SH-SY5Y (cell line): ENCODE measurements around the gene METTL16.

ENCODE experiments used
- GATA2 ChIP-seq: IDR thresholded peaks from 2 replicates; pipeline ENCODE4 v1.6.1; 2011; ENCODE audit warnings: mild to moderate bottlenecking, low read depth, low read length
- GATA3 ChIP-seq: IDR thresholded peaks from 2 replicates; pipeline ENCODE4 v1.6.1; 2011; ENCODE audit warnings: low read depth, mild to moderate bottlenecking, low read length, moderate library complexity

DNA sequence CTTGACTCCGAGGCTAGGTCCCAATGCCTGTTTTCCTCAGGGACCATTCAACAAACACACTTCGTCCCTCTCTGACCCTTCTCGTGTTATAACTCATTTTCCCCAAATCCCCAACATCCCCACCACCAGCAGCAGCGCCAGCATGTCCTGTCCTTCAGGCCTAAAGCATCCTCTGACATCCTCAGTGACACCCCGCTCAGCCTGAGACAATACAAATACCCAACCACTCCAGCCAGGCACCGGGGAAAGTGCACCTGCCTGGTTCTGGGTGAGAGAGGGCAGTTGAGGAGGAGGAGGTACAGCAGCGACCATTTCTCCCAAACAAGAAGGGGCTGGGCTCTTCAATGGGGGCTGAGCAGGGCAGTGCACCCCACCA is 115.5 kb downstream of the METTL16 start:
- TF ChIP-seq GATA2 (no peak), GATA3 (no peak)
